Psoas muscle (tissue), 8 donors: ENCODE results near the gene CUL9. TPM values are rescaled to one million over a fixed set of nuclear protein-coding genes. Genes with fewer than 3 reads are reported as not detected.
A peak's percentile ranks its signal among the peaks of the same experiment; 100 is the strongest.

Experiments used
- ATAC-seq, 4 donors: fragments of 200-7000 bp; cut with Tn5 transposase; one replicate each; pipeline ENCODE4 v1.9.1; 2020; ENCODE audit warnings: moderate library complexity in 3 of 4, mild to moderate bottlenecking in 2 of 4
- DNase-seq, 2 donors: peaks; one replicate each; pipeline ENCODE4 v3.0.0-alpha.2; 2020
- H3K27ac ChIP-seq: fragments of 200-600 bp; one replicate; pipeline ENCODE4 v1.8.0; 2022
- H3K27me3 ChIP-seq, 3 donors: fragments of 200-600 bp in 1 of 3; one replicate each; pipeline versions ENCODE4 v1.6.1 to v1.8.0; 2013 to 2022; ENCODE audit warnings: low read length in 2 of 3, mild to moderate bottlenecking in 2 of 3, moderate library complexity in 1 of 3; ENCODE audit not compliant: insufficient read depth in 3 of 3
- H3K36me3 ChIP-seq, 2 donors: fragments of 200-600 bp in 1 of 2; one replicate each; pipeline versions ENCODE4 v1.6.1 to v1.8.0; 2013 to 2022; ENCODE audit warnings: low read depth in 1 of 2, mild to moderate bottlenecking in 1 of 2, moderate library complexity in 1 of 2; ENCODE audit not compliant: insufficient read depth in 1 of 2
- H3K4me1 ChIP-seq: fragments of 200-600 bp; one replicate; pipeline ENCODE4 v1.8.0; 2022
- H3K4me3 ChIP-seq: fragments of 200-600 bp; one replicate; pipeline ENCODE4 v1.8.0; 2022; ENCODE audit warnings: mild to moderate bottlenecking
- H3K9me3 ChIP-seq: fragments of 200-600 bp; one replicate; pipeline ENCODE4 v1.8.0; 2022
- WGBS, 3 donors: extraction: QIAGEN DNeasy Blood & Tissue Kit; methylation state at CpG; one replicate each; pipeline versions ENCODE4 v1.1.6 to v1.1.7; 2013; 5-methylcytosine and 5-hydroxymethylcytosine counted together
- intact Hi-C, 2 donors: fragments of 100-400 bp; cut with DNase I; formaldehyde crosslinking; loops; one replicate each; pipeline versions ENCODE4 v1.11.0 to v1.14.2; 2022
- polyA plus RNA-seq, 3 donors: library from polyadenylated mRNA; stranded (reverse); fragments of 200-250 nt; gene quantifications; one replicate each; pipeline ENCODE4 v1.2.3, GENCODE V29; 2013
- total RNA-seq, 4 donors: library from RNA; stranded (reverse); fragmentation: NEBNext Ultra II Directional in 2 of 4; extraction: Animal tissue kit (Norgen Biotek cat#: 25700) in 2 of 4; gene quantifications; one replicate each; pipeline versions ENCODE4 v1.2.1 to v1.2.4, GENCODE V29; 2021 to 2023
- TF ChIP-seq, protein P1 (sequence below): fragments of 200-600 bp; IDR thresholded peaks from one replicate; pipeline ENCODE4 v1.8.0; 2022; ENCODE audit warnings: antibody characterized with exemption
- donor health status: healthy with polysubstance abuse.
- donor health status: DM: no; HTN: no; CAD: no; lungs with moderate emphysema.
- donor health status: Bipolar disorder and iron deficiency.
- donor health status: healthy.
- donor health status: DM: yes; HTN: yes; CAD: no.
- donor health status: DM: no; HTN: no; CAD: no.
- donor health status: DM: no; HTN: no; CAD: no.
- donor health status: DM: yes; HTN: yes; CAD: no.

CUL9 gene
- total and polyA plus RNA-seq, 7 donors = 6.3 to 10.9 (median 10.7) TPM

DNA sequence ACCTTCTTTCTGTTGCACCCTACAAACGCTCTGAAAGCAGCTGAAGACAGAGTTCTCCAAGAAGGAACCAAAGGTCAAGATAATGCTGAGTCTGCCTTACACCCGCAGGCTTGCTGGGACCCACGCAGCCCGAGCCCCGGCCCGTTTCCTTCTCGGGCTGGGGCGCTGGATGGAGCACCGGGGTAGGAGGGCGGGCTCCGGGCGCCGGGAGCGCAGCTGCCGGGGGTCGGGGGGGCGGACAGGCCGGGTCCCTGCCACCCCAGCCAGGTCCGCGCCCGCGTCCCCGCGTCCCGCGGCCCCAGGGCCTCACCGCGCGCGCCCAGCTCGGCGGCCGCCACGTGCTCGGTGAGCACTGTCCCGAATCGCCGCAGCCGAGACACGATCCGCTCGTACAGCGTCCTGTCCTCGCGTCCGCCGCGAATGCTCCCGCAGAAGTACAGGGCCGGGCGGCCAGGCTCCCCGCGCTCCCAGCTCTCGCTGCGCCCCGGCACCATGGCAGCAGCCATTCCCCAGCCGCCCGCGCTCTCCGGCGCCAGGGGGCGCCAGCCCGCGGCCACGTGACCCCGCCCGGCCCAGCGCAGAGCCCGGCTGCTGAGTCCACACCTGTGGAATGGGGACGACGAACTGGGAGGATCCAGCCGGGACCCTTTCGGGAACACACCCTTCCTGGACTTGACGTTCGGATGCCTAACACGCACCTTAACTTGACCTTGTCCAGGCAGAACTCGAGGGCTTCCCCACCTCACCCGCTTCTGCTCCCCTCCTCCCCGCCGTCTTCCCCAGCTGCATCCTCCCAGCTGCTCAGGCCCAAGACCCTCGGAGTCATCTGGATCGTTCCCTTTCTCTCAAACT, 47.2 kb downstream of the CUL9 start, which contains the start of gene DNPH1:
Gene DNPH1, minus strand, starts transcription at position 531 of the 852 bp plus-strand sequence. Its CDS starts 25 bp downstream, at position 506.
- H3K27me3 ChIP-seq = peaks cover 0 to 6% (median 0%) of the 10 kb centered on the region in 3 donors
- 0 to 2% (median 1%) methylated on average over 51 to 82 of the region's 82 CpGs for WGBS, 3 donors
- peaks cover 0 to 20% of the 10 kb centered on the region in 2 donors for H3K36me3 ChIP-seq
- peaks cover 14% of the 10 kb centered on the region for H3K4me1 ChIP-seq
- peak within 1 kb of the TSS; percentile 73 for H3K27ac ChIP-seq
- H3K9me3 ChIP-seq = no peaks in the 10 kb centered on the region
- intact Hi-C loops = no loop called here
- DNase-seq = peak; percentile 78 to 89
- TF ChIP-seq, protein P1, sequence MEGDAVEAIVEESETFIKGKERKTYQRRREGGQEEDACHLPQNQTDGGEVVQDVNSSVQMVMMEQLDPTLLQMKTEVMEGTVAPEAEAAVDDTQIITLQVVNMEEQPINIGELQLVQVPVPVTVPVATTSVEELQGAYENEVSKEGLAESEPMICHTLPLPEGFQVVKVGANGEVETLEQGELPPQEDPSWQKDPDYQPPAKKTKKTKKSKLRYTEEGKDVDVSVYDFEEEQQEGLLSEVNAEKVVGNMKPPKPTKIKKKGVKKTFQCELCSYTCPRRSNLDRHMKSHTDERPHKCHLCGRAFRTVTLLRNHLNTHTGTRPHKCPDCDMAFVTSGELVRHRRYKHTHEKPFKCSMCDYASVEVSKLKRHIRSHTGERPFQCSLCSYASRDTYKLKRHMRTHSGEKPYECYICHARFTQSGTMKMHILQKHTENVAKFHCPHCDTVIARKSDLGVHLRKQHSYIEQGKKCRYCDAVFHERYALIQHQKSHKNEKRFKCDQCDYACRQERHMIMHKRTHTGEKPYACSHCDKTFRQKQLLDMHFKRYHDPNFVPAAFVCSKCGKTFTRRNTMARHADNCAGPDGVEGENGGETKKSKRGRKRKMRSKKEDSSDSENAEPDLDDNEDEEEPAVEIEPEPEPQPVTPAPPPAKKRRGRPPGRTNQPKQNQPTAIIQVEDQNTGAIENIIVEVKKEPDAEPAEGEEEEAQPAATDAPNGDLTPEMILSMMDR = peak; percentile 92
- peak within 1 kb of the TSS; percentile 71 for H3K4me3 ChIP-seq
- peak; percentile 97 to 99 (median 98) for ATAC-seq

DNA sequence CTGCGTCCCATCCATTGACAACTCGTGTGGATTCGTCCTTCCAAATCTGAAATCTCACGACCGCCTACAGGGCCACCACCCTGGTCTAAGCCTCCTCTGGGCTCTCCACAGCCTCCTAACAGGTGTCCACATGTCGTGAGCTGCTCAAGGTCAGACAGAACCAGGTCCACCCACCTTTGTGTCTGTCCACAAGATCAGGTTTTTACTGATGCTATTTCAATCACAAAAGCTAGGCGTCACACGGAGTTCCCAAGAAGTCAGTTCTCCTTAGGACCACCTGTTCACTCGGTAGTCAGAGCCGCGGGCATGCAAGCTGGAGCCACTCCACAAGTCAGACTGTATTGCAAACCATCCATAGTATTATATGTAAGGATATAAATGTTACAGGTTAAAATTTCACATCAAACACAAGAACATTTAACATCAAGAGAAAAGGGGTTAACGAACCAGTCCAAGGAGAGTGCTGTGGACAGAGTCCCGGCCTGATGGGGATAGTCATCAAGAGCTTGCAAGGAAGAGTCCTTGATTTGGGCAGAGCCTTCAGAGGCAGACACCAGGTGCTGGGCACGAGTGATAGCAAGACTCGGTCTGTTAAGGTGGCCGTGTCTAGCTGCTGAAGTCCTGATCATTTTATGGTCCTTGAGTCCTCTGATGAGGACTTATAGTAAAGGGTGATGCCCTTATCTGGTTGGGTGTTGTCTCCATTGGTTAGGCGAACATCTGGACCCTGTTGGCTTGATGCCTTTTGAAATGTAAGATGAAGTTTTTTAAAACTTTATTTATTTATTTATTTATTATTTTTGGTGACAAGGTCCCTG, 48.0 kb downstream of the CUL9 start:
- intact Hi-C loops = no loop called here
- Histone ChIP-seq H3K4me1 (peaks cover 14% of the 10 kb centered on the region), H3K9me3 (no peaks in the 10 kb centered on the region), H3K27ac (peak overlapping the region; percentile 73), H3K4me3 (peak overlapping the region; percentile 71), H3K36me3 (peaks cover 0 to 13% of the 10 kb centered on the region in 2 donors), H3K27me3 (peaks cover 0 to 6% (median 0%) of the 10 kb centered on the region in 3 donors)
- DNase-seq (peak in 1 of 2 donors; percentile 32), ATAC-seq (peak in 1 of 4 donors; percentile 9)
- TF ChIP-seq, protein P1 = no peak
- 58 to 64% (median 63%) methylated on average over 17 of the region's 17 CpGs for WGBS, 3 donors

DNA sequence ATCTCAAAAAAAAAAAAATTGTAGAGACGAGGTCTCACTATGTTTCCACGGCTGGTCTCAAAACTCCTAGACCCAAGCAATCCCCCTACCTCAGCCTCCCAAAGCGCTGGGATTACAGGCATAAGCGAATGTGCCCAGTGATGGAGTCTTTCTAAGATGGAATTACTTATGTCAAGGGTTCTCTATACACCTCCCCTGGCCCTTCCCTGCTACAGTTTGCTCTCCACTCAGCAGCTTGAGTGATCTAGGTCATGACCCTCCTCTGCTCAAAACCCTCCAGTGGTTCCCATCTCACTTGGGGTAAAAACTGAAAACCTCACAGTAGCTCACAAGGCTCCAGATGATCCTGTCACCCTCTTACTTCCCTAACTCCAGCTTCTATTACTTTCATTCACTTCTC, 49.1 kb downstream of the CUL9 start:
- peaks cover 0 to 6% (median 0%) of the 10 kb centered on the region in 3 donors for H3K27me3 ChIP-seq
- peak in 1 of 2 donors; percentile 16 for DNase-seq
- H3K4me3 ChIP-seq = no peak overlapping the region
- no peak overlapping the region for H3K27ac ChIP-seq
- peaks cover 14% of the 10 kb centered on the region for H3K4me1 ChIP-seq
- WGBS, 3 donors = 88 to 90% (median 90%) methylated on average over 4 of the region's 4 CpGs
- peaks cover 0 to 4% of the 10 kb centered on the region in 2 donors for H3K36me3 ChIP-seq
- no peaks in the 10 kb centered on the region for H3K9me3 ChIP-seq
- TF ChIP-seq, protein P1 = no peak
- no peak for ATAC-seq
- intact Hi-C loops = no loop called here

DNA sequence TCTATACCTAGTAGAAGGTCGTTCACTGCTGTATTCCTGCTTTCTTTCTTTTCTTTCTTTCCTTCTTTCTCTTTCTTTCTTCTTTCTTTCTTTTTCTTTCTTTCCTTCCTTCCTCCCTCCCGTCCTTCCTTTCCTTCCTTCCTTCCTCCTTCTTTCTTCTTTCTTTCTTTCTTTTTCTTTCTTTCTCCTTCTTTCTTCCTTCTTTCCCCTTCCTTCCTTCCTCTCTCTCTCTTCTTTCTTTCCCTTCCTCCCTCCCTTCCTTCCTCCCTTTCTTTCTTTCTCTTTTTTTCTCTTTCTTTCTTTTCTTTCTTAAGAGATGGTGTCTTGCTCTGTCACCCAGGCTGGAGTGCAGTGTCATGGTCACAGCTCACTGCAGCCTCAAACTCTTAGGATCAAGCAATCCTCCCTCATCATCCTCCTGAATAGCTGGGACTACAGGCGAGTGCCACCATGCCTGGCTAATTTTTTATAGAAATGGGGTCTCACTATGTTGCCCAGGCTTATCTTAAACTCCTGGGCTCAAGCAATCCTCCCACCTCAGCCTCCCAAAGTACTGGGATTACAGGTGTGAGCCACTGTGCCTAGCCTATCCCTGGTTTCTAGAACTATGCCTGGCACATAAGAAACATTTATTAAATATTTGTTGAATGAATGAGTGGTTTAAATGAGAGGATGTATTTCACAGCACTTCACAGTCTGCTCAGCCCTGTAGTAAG, 49.9 kb downstream of the CUL9 start:
- peaks cover 14% of the 10 kb centered on the region for H3K4me1 ChIP-seq
- 65 to 72% (median 70%) methylated on average over 3 of the region's 3 CpGs for WGBS, 3 donors
- H3K9me3 ChIP-seq = no peaks in the 10 kb centered on the region
- no peak for ATAC-seq
- TF ChIP-seq, protein P1 = no peak
- no peak overlapping the region for H3K4me3 ChIP-seq
- no peak overlapping the region for H3K27ac ChIP-seq
- no peaks in the 10 kb centered on the region for H3K36me3 ChIP-seq
- H3K27me3 ChIP-seq = peaks cover 0 to 6% (median 0%) of the 10 kb centered on the region in 3 donors
- intact Hi-C loops = no loop called here
- DNase-seq = no peak
